CD4-positive, alpha-beta T cell (primary cell): Measurements from ENCODE around the gene TCF21. TPM values are rescaled to one million over a fixed set of nuclear protein-coding genes. Genes with fewer than 3 reads are reported as not detected.

Experiments
- ATAC-seq: fragments of 200-7000 bp; cut with Tn5 transposase; one replicate; pipeline ENCODE4 v1.10.0; 2022; ENCODE audit warnings: mild to moderate bottlenecking; ENCODE audit not compliant: poor library complexity
- CTCF ChIA-PET: fragments of 350-600 bp; sonication (Branson Sonifier 250); formaldehyde crosslinking; loops from one replicate; lab custom pipeline; 2021; ENCODE audit warnings: antibody characterized with exemption, inconsistent platforms; lab: Charles Lee
- POLR2A ChIA-PET: fragments of 350-600 bp; sonication (Branson Sonifier 250); formaldehyde crosslinking; loops from one replicate; lab custom pipeline; 2021; ENCODE audit warnings: antibody characterized with exemption, inconsistent platforms; lab: Charles Lee
- DNase-seq, 14 experiments: peaks; one replicate each; pipeline ENCODE4 v3.0.0-alpha.2; 2013 to 2020; ENCODE audit warnings: mixed read lengths in 2 of 14
- H3K27ac ChIP-seq, 2 donors: one replicate each; pipeline versions ENCODE4 v1.5.1 to v1.7.0; 2013; ENCODE audit warnings: low read length in 2 of 2, low read depth in 1 of 2, mild to moderate bottlenecking in 1 of 2
- H3K27me3 ChIP-seq, 2 experiments: 1 replicate in 1 of 2; 2 replicates in 1 of 2; pipeline versions ENCODE4 v1.6.1 to v1.7.0; 2013; ENCODE audit warnings: low read length in 2 of 2, control low read depth in 1 of 2, mild to moderate bottlenecking in 1 of 2, moderate library complexity in 1 of 2; ENCODE audit not compliant: insufficient read depth in 2 of 2, control insufficient read depth in 1 of 2
- H3K36me3 ChIP-seq: one replicate; pipeline ENCODE4 v1.6.1; 2013; ENCODE audit warnings: low read length, control low read depth; ENCODE audit not compliant: insufficient read depth
- H3K4me1 ChIP-seq: one replicate; pipeline ENCODE4 v1.6.1; 2013; ENCODE audit warnings: low read length, control low read depth; ENCODE audit not compliant: insufficient read depth
- H3K4me3 ChIP-seq: one replicate; pipeline ENCODE4 v1.5.1; 2013; ENCODE audit warnings: mild to moderate bottlenecking, low read length, moderate library complexity
- H3K9me3 ChIP-seq, 2 experiments: 1 replicate in 1 of 2; 2 replicates in 1 of 2; pipeline versions ENCODE4 v1.6.1 to v1.7.0; 2013; ENCODE audit warnings: low read length in 2 of 2, mild to moderate bottlenecking in 2 of 2, control low read depth in 1 of 2, moderate library complexity in 1 of 2; ENCODE audit not compliant: control insufficient read depth in 1 of 2, insufficient read depth in 1 of 2
- H3K27ac Mint-ChIP-seq: one replicate; pipeline ENCODE4 v1.8.0; 2020; ENCODE audit warnings: mixed read lengths
- H3K27me3 Mint-ChIP-seq: one replicate; pipeline ENCODE4 v1.8.0; 2021; ENCODE audit warnings: mixed read lengths
- H3K36me3 Mint-ChIP-seq: one replicate; pipeline ENCODE4 v1.8.0; 2021; ENCODE audit warnings: low read depth, mixed read lengths
- H3K4me1 Mint-ChIP-seq: one replicate; pipeline ENCODE4 v1.8.0; 2021; ENCODE audit warnings: low read depth, mixed read lengths
- H3K4me3 Mint-ChIP-seq: one replicate; pipeline ENCODE4 v1.8.0; 2020; ENCODE audit warnings: mild to moderate bottlenecking, mixed read lengths
- H3K9me3 Mint-ChIP-seq: one replicate; pipeline ENCODE4 v1.8.0; 2020; ENCODE audit warnings: mixed read lengths
- intact Hi-C, 2 experiments: fragments of 100-400 bp; cut with DNase I in 1 of 2; cut with micrococcal nuclease in 1 of 2; formaldehyde crosslinking; loops; one replicate each; pipeline versions ENCODE4 v1.15.1 to v1.9.0; 2023 to 2025; cut with DNase I, micrococcal nuclease
- total RNA-seq, 174 experiments: library from RNA in 2 of 174; stranded (reverse) in 2 of 174; gene quantifications; one replicate each; pipeline ENCODE4 v1.2.3 and lab custom pipeline; 2021 to 2026
- TF ChIP-seq, protein P1 (sequence below): fragments of 200-600 bp; IDR thresholded peaks from one replicate; pipeline ENCODE4 v1.8.0; 2022; ENCODE audit warnings: antibody characterized with exemption, mild to moderate bottlenecking

Gene TCF21
- total RNA-seq, 2 experiments from 2014 or later = not detected

- intact Hi-C loops = no loop called here
- ChIA-PET CTCF (no interaction called here), POLR2A (no interaction called here)
- Histone ChIP-seq H3K27me3 (peaks cover 61 to 93% of the 10 kb centered on the region in 2 experiments), H3K4me3 (no peak overlapping the region), H3K36me3 (no peaks in the 10 kb centered on the region), H3K27ac (no peak overlapping the region), H3K9me3 (peaks cover 0 to 22% of the 10 kb centered on the region in 2 experiments), H3K4me1 (peaks cover 18% of the 10 kb centered on the region)
- ATAC-seq = no peak
- Mint-ChIP-seq H3K9me3 (no peaks in the 10 kb centered on the region), H3K27ac (no peak overlapping the region), H3K36me3 (no peaks in the 10 kb centered on the region), H3K4me3 (no peak overlapping the region), H3K27me3 (peaks cover 89% of the 10 kb centered on the region), H3K4me1 (peaks cover 37% of the 10 kb centered on the region)
- DNase-seq = no peak
- TF ChIP-seq, protein P1, sequence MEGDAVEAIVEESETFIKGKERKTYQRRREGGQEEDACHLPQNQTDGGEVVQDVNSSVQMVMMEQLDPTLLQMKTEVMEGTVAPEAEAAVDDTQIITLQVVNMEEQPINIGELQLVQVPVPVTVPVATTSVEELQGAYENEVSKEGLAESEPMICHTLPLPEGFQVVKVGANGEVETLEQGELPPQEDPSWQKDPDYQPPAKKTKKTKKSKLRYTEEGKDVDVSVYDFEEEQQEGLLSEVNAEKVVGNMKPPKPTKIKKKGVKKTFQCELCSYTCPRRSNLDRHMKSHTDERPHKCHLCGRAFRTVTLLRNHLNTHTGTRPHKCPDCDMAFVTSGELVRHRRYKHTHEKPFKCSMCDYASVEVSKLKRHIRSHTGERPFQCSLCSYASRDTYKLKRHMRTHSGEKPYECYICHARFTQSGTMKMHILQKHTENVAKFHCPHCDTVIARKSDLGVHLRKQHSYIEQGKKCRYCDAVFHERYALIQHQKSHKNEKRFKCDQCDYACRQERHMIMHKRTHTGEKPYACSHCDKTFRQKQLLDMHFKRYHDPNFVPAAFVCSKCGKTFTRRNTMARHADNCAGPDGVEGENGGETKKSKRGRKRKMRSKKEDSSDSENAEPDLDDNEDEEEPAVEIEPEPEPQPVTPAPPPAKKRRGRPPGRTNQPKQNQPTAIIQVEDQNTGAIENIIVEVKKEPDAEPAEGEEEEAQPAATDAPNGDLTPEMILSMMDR = no peak
Measured at GRCh38 chr6:133894795-133895358, 6.0 kb downstream of the TCF21 start.

DNA sequence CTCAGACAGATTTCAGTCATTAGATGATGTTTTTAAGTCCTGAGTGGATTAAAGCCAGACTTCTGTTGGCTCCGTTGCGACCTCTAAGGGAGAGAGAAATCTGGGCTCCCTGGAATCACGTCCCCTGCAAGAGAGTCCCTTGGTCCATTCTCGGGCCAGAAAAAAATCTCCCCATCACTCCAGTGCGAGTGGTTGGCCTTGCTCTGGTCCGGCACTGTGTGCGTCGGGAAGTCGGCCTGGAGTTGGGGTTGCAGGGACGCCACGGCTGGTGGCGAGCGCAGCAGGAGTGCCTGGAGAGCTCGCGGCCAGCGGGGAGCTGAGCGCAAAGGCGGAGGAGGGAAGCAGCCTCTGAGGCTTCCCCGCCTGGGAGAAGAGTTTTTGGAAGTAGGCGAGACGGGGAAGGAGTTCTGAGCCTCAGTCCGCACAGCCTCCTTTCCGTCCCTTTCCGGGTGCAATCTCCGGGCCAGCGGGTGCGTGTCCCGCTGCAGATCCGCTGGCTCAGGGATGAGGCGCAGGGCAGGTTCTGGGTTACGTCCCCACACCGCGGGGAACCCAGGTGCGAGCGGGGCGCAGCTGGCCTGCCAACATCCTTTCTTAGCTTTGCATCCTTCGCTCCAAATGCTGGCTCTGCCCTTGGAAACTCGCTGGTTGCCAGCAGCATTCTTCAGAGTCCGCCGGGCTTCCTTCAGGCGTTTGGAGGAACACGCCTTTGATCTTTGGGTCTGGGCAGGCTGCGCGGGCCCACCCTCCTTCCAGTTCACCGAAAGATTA, 6.8 kb downstream of the TCF21 start:
- no peak overlapping the region for H3K27ac ChIP-seq
- H3K9me3 ChIP-seq = peaks cover 0 to 22% of the 10 kb centered on the region in 2 experiments
- Mint-ChIP-seq H3K27ac (no peak overlapping the region), H3K36me3 (no peaks in the 10 kb centered on the region), H3K4me1 (peaks cover 31% of the 10 kb centered on the region), H3K27me3 (peaks cover 88% of the 10 kb centered on the region), H3K4me3 (no peak overlapping the region), H3K9me3 (no peaks in the 10 kb centered on the region)
- TF ChIP-seq, protein P1 = no peak
- H3K4me1 ChIP-seq = peaks cover 16% of the 10 kb centered on the region
- no peak overlapping the region for H3K4me3 ChIP-seq
- DNase-seq (no peak), ATAC-seq (no peak)
- peaks cover 55 to 91% of the 10 kb centered on the region in 2 experiments for H3K27me3 ChIP-seq
- no peaks in the 10 kb centered on the region for H3K36me3 ChIP-seq
- intact Hi-C loops = no loop called here
- ChIA-PET POLR2A (no interaction called here), CTCF (no interaction called here)

GRCh38 chr6:133896344-133896721, 7.4 kb downstream of the TCF21 start:
- no peaks in the 10 kb centered on the region for H3K36me3 Mint-ChIP-seq
- no peak overlapping the region for H3K4me3 Mint-ChIP-seq
- TF ChIP-seq, protein P1 = no peak
- ChIA-PET POLR2A (no interaction called here), CTCF (no interaction called here)
- ATAC-seq (no peak), DNase-seq (no peak)
- peaks cover 86% of the 10 kb centered on the region for H3K27me3 Mint-ChIP-seq
- H3K27ac Mint-ChIP-seq = no peak overlapping the region
- H3K4me1 Mint-ChIP-seq = peaks cover 25% of the 10 kb centered on the region
- H3K27ac ChIP-seq = no peak overlapping the region
- H3K4me1 ChIP-seq = peaks cover 12% of the 10 kb centered on the region
- H3K4me3 ChIP-seq = no peak overlapping the region
- H3K36me3 ChIP-seq = no peaks in the 10 kb centered on the region
- peaks cover 50 to 91% of the 10 kb centered on the region in 2 experiments for H3K27me3 ChIP-seq
- H3K9me3 Mint-ChIP-seq = no peaks in the 10 kb centered on the region
- H3K9me3 ChIP-seq = peaks cover 0 to 19% of the 10 kb centered on the region in 2 experiments
- intact Hi-C loops = no loop called here
